Measurements from ENCODE around the gene LRRN3. TPM values are rescaled to one million over a fixed set of nuclear protein-coding genes. Genes with fewer than 3 reads are reported as not detected.
A peak's percentile ranks its signal among the peaks of the same experiment; 100 is the strongest.

The LRRN3 gene
- total RNA-seq, 1 experiment from 2014 or later, result not detected

DNA sequence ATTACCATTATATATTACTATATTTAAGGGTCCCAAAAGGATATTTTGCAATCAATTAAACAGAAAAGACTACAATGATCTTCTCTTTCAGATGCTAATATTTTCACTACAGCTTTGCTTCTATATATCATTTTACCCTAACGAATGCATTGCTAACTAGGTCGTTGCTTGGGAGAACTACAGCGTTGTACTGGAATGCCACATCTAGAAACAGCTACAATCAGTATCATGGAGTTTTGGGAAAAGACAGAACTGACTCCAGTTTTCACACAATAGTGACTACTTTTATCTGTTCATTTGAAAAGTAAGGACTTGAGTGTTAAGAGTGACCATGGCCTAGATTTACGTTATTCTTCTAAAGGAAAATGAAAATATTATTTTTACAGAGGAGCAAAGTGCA lies 38.5 kb downstream of the LRRN3 start:
- no peaks in the 10 kb centered on the region for H3K79me2 ChIP-seq (ENCODE audit: low read length)
- H3K4me2 ChIP-seq (ENCODE audit: low read length), result no peak overlapping the region
- CTCF ChIA-PET, result no interaction called here
- POLR2A ChIA-PET (ENCODE audit: unreplicated experiment), result no interaction called here
- H3K9me3 ChIP-seq (ENCODE audit: low read length), result no peaks in the 10 kb centered on the region
- no peaks in the 10 kb centered on the region for H4K20me1 ChIP-seq (ENCODE audit: low read length)
- H3K9me2 ChIP-seq (replicated peaks; ENCODE audit: low read length), result no peaks in the 10 kb centered on the region
- H3K27me3 ChIP-seq (ENCODE audit: low read length), result no peaks in the 10 kb centered on the region
- no peaks in the 10 kb centered on the region for H3K36me3 ChIP-seq (ENCODE audit: low read depth, low read length)
- H3F3A ChIP-seq (ENCODE audit: low read length, unreplicated experiment), result no peaks in the 10 kb centered on the region
- H3K4me1 ChIP-seq (ENCODE audit: insufficient read depth, low read length), result peaks cover 25% of the 10 kb centered on the region
- no TSS peak for BruUV-seq (replicated peaks)
- ATAC-seq (no peak), DNase-seq (no peak)
- TF ChIP-seq EZH2 (IDR thresholded peaks at IDR 0.05; ENCODE audit: low read length, unreplicated experiment) (no peak), EZH2phosphoT487 (IDR thresholded peaks at IDR 0.05; ENCODE audit: borderline replicate concordance, low read length) (no peak)
- TF ChIP-seq, protein P1, sequence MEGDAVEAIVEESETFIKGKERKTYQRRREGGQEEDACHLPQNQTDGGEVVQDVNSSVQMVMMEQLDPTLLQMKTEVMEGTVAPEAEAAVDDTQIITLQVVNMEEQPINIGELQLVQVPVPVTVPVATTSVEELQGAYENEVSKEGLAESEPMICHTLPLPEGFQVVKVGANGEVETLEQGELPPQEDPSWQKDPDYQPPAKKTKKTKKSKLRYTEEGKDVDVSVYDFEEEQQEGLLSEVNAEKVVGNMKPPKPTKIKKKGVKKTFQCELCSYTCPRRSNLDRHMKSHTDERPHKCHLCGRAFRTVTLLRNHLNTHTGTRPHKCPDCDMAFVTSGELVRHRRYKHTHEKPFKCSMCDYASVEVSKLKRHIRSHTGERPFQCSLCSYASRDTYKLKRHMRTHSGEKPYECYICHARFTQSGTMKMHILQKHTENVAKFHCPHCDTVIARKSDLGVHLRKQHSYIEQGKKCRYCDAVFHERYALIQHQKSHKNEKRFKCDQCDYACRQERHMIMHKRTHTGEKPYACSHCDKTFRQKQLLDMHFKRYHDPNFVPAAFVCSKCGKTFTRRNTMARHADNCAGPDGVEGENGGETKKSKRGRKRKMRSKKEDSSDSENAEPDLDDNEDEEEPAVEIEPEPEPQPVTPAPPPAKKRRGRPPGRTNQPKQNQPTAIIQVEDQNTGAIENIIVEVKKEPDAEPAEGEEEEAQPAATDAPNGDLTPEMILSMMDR (conservative IDR thresholded peaks at IDR 0.05; ENCODE audit: low read depth, low read length), result no peak
- H3K9ac ChIP-seq (ENCODE audit: low read length), result no peak overlapping the region
- no peak overlapping the region for H3K4me3 ChIP-seq (ENCODE audit: low read length)
- H2AFZ ChIP-seq (ENCODE audit: low read length), result no peak overlapping the region
- no peak overlapping the region for H3K27ac ChIP-seq (ENCODE audit: low read length)
- intact Hi-C loops (cut with micrococcal nuclease), result no loop called here

DNA sequence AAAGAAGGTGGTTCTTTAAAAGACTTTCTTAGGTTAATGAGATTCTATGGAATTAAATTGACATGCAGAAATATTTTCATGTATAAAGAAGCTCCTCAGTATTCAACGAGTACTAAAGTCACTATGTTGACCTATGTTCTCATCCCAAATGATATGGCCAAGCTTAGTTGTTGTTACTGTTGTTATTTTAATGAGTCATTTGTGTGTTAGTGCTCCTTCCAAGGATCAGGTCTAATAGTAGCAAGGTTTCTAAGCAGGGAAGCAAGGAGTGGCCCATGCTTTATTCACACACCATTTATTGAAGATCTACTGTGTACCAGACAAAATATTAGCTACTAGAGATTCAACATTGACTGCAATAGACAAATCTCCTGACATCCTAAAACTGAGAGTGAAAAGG lies 41.9 kb downstream of the LRRN3 start:
- H4K20me1 ChIP-seq (ENCODE audit: low read length), result no peaks in the 10 kb centered on the region
- intact Hi-C loops (cut with micrococcal nuclease), result loop anchor here (2.0 kb wide), 1 partner anchor 66 kb away; no protein-coding TSS in a partner anchor
- H3K4me1 ChIP-seq (ENCODE audit: insufficient read depth, low read length), result peaks cover 17% of the 10 kb centered on the region
- TF ChIP-seq, protein P1 (conservative IDR thresholded peaks at IDR 0.05; ENCODE audit: low read depth, low read length), result no peak
- TF ChIP-seq EZH2 (IDR thresholded peaks at IDR 0.05; ENCODE audit: low read length, unreplicated experiment) (no peak), EZH2phosphoT487 (IDR thresholded peaks at IDR 0.05; ENCODE audit: borderline replicate concordance, low read length) (no peak)
- H3F3A ChIP-seq (ENCODE audit: low read length, unreplicated experiment), result no peaks in the 10 kb centered on the region
- no peaks in the 10 kb centered on the region for H3K36me3 ChIP-seq (ENCODE audit: low read depth, low read length)
- H3K4me3 ChIP-seq (ENCODE audit: low read length), result no peak overlapping the region
- ChIA-PET POLR2A (ENCODE audit: unreplicated experiment) (interaction anchor here (0.5 to 0.6 kb wide), 2 partner anchors 21 to 46 kb away, joined by 3 to 6 read pairs; no protein-coding TSS in a partner anchor), CTCF (no interaction called here)
- H3K9me2 ChIP-seq (replicated peaks; ENCODE audit: low read length), result no peaks in the 10 kb centered on the region
- no peak overlapping the region for H3K9ac ChIP-seq (ENCODE audit: low read length)
- H3K79me2 ChIP-seq (ENCODE audit: low read length), result no peaks in the 10 kb centered on the region
- no peak overlapping the region for H2AFZ ChIP-seq (ENCODE audit: low read length)
- ATAC-seq (peak; percentile 99), DNase-seq (peak; percentile 59)
- H3K27ac ChIP-seq (ENCODE audit: low read length), result peak overlapping the region; percentile 32; the same call in 1 of the 2 replicates
- no TSS peak for BruUV-seq (replicated peaks)
- H3K27me3 ChIP-seq (ENCODE audit: low read length), result no peaks in the 10 kb centered on the region
- no peaks in the 10 kb centered on the region for H3K9me3 ChIP-seq (ENCODE audit: low read length)
- H3K4me2 ChIP-seq (ENCODE audit: low read length), result peak overlapping the region; percentile 39

DNA sequence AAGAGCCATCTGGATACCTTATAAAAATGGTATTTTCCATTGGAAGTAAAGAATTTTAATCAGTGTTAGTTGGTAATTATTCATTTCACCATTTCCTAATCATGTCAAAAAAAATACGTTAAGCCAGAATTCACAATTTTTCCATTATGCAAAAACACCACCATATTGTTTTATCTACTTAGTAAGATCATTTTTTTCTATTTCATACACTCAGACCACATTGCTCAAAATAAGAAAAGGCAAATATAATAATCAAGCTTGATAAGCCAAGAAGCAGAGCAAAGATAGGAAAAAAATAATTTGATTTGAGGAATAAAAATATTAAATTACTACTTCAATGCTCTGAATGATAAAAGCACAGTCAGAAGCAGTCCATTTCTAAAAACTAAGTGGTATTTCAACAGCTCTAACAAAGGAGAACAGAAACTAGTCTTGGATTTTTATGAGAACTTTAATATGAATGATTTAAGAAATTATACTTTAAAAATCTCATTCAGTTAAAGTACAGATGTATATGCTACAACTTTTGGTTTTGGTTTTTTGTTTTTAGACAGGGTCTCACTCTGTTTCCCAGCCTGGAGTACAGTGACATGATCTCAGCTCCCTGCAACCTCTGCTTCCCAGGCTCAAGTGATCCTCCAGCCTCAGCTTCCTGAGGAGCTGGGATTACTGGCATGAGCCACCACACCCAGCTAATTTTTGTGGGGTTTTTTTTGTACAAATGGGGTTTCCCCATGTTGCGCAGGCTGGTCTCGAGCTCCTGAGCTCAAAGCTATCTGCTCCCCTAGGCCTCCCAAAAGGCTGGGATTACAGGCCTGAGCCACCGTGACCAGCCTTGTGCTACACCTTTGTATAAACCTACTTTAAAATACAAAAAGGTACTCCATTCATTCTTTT lies 46.6 kb downstream of the LRRN3 start:
- Histone ChIP-seq H3K4me2 (ENCODE audit: low read length) (peak overlapping the region; percentile 17), H3K27me3 (ENCODE audit: low read length) (no peaks in the 10 kb centered on the region), H4K20me1 (ENCODE audit: low read length) (no peaks in the 10 kb centered on the region), H3K79me2 (ENCODE audit: low read length) (no peaks in the 10 kb centered on the region), H3K4me1 (ENCODE audit: insufficient read depth, low read length) (peaks cover 26% of the 10 kb centered on the region), H2AFZ (ENCODE audit: low read length) (no peak overlapping the region), H3K9me3 (ENCODE audit: low read length) (no peaks in the 10 kb centered on the region), H3K9me2 (replicated peaks; ENCODE audit: low read length) (no peaks in the 10 kb centered on the region), H3K36me3 (ENCODE audit: low read depth, low read length) (no peaks in the 10 kb centered on the region), H3F3A (ENCODE audit: low read length, unreplicated experiment) (no peaks in the 10 kb centered on the region), H3K27ac (ENCODE audit: low read length) (no peak overlapping the region), H3K9ac (ENCODE audit: low read length) (no peak overlapping the region), H3K4me3 (ENCODE audit: low read length) (no peak overlapping the region)
- ChIA-PET CTCF (no interaction called here), POLR2A (ENCODE audit: unreplicated experiment) (no interaction called here)
- DNase-seq (no peak), ATAC-seq (no peak)
- intact Hi-C loops (cut with micrococcal nuclease), result no loop called here
- TF ChIP-seq, protein P1 (conservative IDR thresholded peaks at IDR 0.05; ENCODE audit: low read depth, low read length), result no peak
- no peak for TF ChIP-seq EZH2phosphoT487 (IDR thresholded peaks at IDR 0.05; ENCODE audit: borderline replicate concordance, low read length)
- TF ChIP-seq EZH2 (IDR thresholded peaks at IDR 0.05; ENCODE audit: low read length, unreplicated experiment), result no peak
- BruUV-seq (replicated peaks), result no TSS peak

All from PC-3 (cell line).